GM19023 (cell line): Measurements from ENCODE around the gene SEC22A.

Experiments
- ATAC-seq: cut with Tn5 transposase; IDR thresholded peaks from one replicate; pipeline ENCODE4 v1.9.1; 2021; ENCODE audit warnings: mild to moderate bottlenecking, moderate library complexity; ENCODE audit not compliant: unreplicated experiment

The SEC22A gene

DNA sequence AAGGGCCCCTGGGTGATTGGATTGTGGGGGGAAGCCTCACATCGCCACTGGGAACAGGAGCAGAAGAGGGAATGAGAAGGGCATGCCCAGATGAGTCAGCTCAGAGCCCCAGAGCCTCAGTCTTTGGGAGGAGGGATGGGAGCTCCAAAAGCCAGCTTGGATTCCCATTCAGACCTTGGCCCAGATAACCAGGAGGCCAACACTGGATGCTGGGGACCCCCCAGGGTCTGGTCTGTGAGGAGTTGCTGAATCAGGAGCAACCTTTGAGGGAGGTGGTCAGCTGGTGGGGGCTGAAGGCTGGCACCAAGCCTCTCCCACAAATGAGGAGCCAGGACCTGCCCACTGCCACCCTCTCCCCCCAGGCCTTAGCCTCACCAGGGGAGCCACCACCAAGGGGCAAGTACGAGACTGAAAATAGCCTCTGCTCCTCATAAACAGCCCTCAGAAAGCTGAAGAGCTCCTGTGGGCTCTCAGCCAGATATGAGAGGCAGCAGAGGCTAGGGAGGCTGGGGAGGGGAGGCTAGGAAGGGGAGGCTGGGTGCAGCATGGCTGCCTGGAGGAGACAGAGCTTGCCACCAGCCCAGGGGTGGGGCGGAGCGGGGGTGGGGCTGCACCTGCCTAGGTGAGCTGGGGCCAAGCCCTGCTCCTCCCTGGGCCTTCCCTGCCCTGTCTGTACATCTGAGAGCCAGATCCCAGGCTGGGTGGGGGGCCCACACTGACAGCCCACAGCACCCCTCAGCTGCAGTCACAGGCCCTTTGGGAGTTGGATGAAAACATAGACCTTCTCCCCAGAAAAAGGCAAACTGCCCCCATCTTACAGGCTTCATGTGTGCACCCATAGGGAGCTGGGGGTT lies 99.8 kb downstream of the SEC22A start:
- ATAC-seq = no peak

GRCh38 chr3:123302961-123303360 lies 101.2 kb downstream of the SEC22A start:
- ATAC-seq = no peak

DNA sequence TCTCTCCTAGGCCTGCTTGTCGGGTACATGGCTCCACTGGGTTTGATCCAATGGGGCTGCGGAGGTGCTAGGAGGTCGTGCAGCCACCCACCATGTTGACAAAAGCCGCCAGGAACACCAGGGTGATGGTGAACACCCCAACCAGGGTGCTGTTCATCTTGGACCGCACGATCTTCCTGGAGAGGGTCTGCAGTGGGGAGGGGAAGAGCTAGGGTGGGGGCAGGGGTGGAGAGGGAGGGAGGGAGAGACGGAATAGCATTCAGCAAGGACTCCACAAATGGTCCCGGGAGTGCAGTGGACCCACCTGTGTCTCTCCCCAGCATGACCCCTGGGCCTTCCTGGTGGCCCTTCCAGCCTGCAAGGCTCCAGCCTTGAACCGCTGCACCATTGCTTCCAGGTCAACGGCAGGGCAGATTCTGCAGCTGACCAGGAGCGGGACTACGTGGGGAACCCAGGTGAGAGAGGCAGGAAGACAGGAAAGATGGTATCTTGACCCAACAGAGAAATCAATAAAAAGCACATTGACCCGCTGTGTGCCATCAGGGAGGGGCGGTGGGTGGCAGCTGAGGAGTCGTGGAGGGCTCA lies 102.3 kb downstream of the SEC22A start:
- ATAC-seq = no peak

- ATAC-seq = no peak
These were observed 103.4 kb downstream of the SEC22A start for GRCh38 chr3:123305192-123305591.

DNA sequence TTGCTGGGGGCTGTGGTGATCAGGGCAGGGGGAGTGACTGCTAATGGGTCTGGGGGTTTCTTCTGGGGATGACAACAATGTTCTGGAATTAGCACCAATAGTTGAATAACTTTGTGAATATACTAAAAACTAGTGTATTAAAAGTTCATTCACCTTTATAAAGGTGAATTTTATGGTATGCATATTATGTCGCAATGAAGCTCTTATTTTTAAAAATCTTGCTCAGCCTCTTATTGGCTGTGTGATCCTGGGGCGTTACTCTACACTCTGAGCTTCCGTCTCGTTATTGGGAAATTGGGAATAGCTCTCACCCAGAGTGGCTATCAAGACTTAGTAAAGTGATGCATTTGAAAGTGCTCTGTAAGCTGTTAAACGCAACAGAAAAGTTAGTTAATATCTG lies 105.3 kb downstream of the SEC22A start:
- ATAC-seq = no peak

DNA sequence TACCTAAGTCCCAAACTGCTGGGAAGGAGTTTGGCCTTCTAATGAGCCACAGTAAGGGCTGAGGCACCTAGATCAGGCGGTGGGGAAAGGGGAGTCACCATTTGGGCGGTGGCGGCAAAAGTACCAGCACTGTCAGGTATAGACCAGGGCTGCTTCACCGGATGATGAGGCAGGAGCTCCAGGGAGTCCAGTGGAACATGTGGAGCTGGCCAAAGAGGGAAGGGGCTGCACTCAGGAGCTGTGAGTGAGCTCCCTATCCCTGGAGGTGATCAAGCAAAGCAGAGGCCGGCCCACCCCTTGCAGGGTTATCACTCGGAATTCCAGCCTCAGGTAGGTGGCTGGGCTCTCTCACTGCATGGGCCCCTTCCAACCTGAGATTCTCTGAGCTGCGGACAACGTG lies 108.4 kb downstream of the SEC22A start:
- ATAC-seq = no peak

- ATAC-seq = no peak
These were observed 109.0 kb downstream of the SEC22A start for GRCh38 chr3:123310741-123311140.

- no peak for ATAC-seq
These were observed 109.5 kb downstream of the SEC22A start for GRCh38 chr3:123311201-123311600.

- ATAC-seq = no peak
These were observed 110.9 kb downstream of the SEC22A start for GRCh38 chr3:123312331-123313265.

- no peak for ATAC-seq
These were observed 112.1 kb downstream of the SEC22A start for GRCh38 chr3:123313889-123314288.

- no peak for ATAC-seq
These were observed 112.9 kb downstream of the SEC22A start for GRCh38 chr3:123314359-123315270.

DNA sequence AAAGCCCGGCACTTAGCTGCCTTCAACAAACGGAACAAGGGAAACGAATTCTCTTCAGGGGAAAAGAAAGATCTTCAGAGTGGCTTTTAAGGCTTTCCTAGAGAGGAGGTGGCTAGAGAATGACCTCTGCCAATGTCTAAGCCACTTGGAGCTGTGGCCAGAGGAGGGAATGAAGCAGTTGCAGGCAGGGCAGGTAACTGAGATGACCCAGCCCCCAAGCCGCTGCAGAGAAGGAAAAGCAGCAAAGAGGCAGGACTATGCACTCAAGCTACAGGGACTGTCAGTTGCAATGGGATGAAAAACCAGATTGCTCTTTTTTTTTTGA lies 113.5 kb downstream of the SEC22A start:
- ATAC-seq = no peak

- ATAC-seq = no peak
These were observed 116.0 kb downstream of the SEC22A start for GRCh38 chr3:123317716-123318115.

- no peak for ATAC-seq
These were observed 116.6 kb downstream of the SEC22A start for GRCh38 chr3:123318374-123318773.

DNA sequence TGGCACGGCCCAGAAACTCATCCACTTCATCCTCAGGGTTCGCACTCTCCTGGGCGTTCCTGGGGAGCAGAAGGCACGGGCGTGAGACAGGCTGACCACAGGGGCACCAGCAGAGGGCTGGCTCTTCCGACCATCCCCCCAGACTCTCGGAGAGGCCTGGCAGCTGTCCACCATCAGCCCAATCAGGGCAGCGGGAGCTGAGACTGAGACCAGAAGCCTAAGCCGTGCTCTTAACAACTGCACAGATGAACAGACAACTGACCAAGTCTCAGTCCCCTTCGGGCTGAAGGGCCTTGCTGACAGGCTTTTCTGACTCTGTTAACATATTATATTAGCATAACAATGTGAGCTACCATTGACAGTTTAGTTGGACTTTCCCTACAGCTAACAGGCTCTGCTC lies 118.0 kb downstream of the SEC22A start:
- no peak for ATAC-seq

DNA sequence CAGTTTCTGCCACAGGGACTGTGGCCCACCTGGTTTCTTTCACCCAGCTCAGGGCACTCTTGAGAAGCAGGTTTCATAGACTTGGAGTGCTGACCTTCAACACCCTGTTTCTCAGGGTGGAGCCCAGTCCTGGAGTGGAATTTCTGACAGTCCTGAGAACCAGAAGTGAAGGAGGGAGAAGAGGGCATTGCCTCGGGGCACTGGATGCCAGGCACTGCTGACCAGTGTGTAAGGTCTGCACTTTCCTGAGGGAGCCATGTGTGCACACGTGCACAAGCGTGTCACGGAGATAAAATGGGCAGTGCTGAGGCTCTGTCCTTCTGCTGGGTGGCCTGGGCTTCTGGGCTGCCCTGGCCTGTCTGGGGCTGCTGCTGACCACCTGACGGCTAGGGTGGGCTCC lies 118.5 kb downstream of the SEC22A start:
- no peak for ATAC-seq

DNA sequence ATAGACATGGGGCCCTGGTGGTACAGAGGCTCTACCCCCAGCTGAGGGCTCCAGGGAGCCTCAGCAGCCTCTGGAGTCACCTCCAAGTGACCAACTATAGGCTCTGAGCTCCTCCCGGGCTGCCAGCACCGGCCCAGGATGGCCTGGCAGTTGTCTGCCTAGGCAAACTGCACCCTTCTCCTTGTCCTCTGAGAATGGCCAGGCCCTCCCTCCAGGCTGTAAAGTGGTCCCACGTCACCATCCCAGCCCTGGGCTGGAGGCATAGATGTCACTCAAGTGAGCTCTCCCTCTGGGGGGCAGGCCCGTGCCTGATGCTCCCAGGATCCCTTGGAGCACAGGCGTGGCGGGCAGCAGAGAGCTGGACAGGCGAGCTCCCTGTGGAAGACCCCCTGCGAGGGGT lies 120.1 kb downstream of the SEC22A start:
- no peak for ATAC-seq

DNA sequence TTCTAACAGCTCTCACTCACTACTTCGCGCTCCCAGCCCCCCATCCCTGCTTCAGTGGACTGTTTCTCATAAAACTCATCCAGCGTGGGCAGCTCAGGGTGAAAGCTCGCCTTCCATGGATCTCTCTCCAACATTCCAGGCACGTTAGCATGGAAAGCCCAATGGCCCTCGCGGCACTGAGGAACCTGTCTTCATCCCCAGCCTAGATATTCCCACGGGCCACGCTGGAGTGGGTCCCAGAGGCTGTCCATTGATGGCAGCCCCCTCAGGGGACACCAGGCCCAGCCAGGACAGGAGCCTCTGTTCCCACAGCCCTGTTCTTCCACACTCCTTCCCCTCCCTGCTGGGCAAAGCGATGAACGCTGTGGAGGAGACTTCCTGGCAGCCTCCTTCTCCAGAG lies 121.1 kb downstream of the SEC22A start:
- ATAC-seq = no peak
